Stomach smooth muscle (tissue), 2 donors: ENCODE measurements around the gene UCP3.

Source experiments
- H3K27ac ChIP-seq: one replicate; pipeline ENCODE4 v1.7.0; 2013; ENCODE audit warnings: mild to moderate bottlenecking, low read length, inconsistent platforms
- H3K27me3 ChIP-seq, 2 donors: one replicate each; pipeline ENCODE4 v1.7.0; 2013; ENCODE audit warnings: low read length in 2 of 2; ENCODE audit not compliant: insufficient read depth in 2 of 2, control insufficient read depth in 1 of 2
- H3K36me3 ChIP-seq, 2 donors: one replicate each; pipeline ENCODE4 v1.7.0; 2013; ENCODE audit warnings: low read length in 2 of 2; ENCODE audit not compliant: control insufficient read depth in 2 of 2, insufficient read depth in 2 of 2
- H3K4me1 ChIP-seq: one replicate; pipeline ENCODE4 v1.7.0; 2013; ENCODE audit warnings: low read length; ENCODE audit not compliant: control insufficient read depth, insufficient read depth
- H3K4me3 ChIP-seq, 2 donors: one replicate each; pipeline ENCODE4 v1.7.0; 2013; ENCODE audit warnings: low read length in 2 of 2
- H3K9ac ChIP-seq, 2 donors: one replicate each; pipeline ENCODE4 v1.7.0; 2013; ENCODE audit warnings: low read length in 2 of 2, mild to moderate bottlenecking in 1 of 2
- H3K9me3 ChIP-seq, 2 donors: one replicate each; pipeline ENCODE4 v1.7.0; 2013; ENCODE audit warnings: low read length in 2 of 2; ENCODE audit not compliant: control insufficient read depth in 2 of 2
- donor health status: healthy.
- donor health status: Pancreatic carcinoma.

UCP3 gene

GRCh38 chr11:74008373-74009229 lies at the start of gene UCP3:
UCP3 (minus strand) TSS chr11:74009085; CDS start chr11:74007042, 2,043 bp downstream.
- Histone ChIP-seq H3K27ac (peak within 1 kb of the TSS; percentile 6), H3K27me3 (no peaks in the 10 kb centered on the region), H3K4me1 (peaks cover 9% of the 10 kb centered on the region), H3K9ac (no peak within 1 kb of the TSS), H3K4me3 (no peak within 1 kb of the TSS), H3K9me3 (no peaks in the 10 kb centered on the region), H3K36me3 (peaks cover 2 to 11% of the 10 kb centered on the region in 2 donors)

- Histone ChIP-seq H3K9me3 (no peaks in the 10 kb centered on the region), H3K27ac (no peak overlapping the region), H3K36me3 (peaks cover 6 to 7% of the 10 kb centered on the region in 2 donors), H3K4me3 (no peak overlapping the region), H3K27me3 (no peaks in the 10 kb centered on the region), H3K4me1 (no peaks in the 10 kb centered on the region), H3K9ac (no peak overlapping the region)
Measured at GRCh38 chr11:74057249-74058151, 48.6 kb upstream of the UCP3 start.

- Histone ChIP-seq H3K4me3 (no peak overlapping the region), H3K36me3 (peaks cover 6 to 7% of the 10 kb centered on the region in 2 donors), H3K27ac (no peak overlapping the region), H3K27me3 (no peaks in the 10 kb centered on the region), H3K9ac (no peak overlapping the region), H3K9me3 (no peaks in the 10 kb centered on the region), H3K4me1 (no peaks in the 10 kb centered on the region)
Measured at GRCh38 chr11:74055938-74056337, 47.1 kb upstream of the UCP3 start.

- H3K27me3 ChIP-seq: no peaks in the 10 kb centered on the region
- no peak overlapping the region for H3K4me3 ChIP-seq
- no peaks in the 10 kb centered on the region for H3K4me1 ChIP-seq
- peaks cover 16 to 18% of the 10 kb centered on the region in 2 donors for H3K36me3 ChIP-seq
- no peaks in the 10 kb centered on the region for H3K9me3 ChIP-seq
- no peak overlapping the region for H3K9ac ChIP-seq
- no peak overlapping the region for H3K27ac ChIP-seq
Measured at GRCh38 chr11:74050465-74050864, 41.6 kb upstream of the UCP3 start.

GRCh38 chr11:74048993-74049392 lies 40.1 kb upstream of the UCP3 start:
- Histone ChIP-seq H3K4me3 (no peak overlapping the region), H3K9ac (no peak overlapping the region), H3K27ac (no peak overlapping the region), H3K9me3 (no peaks in the 10 kb centered on the region), H3K27me3 (no peaks in the 10 kb centered on the region), H3K36me3 (peaks cover 16 to 17% of the 10 kb centered on the region in 2 donors), H3K4me1 (no peaks in the 10 kb centered on the region)

GRCh38 chr11:74044538-74044937 lies 35.7 kb upstream of the UCP3 start:
- no peak overlapping the region for H3K27ac ChIP-seq
- no peaks in the 10 kb centered on the region for H3K4me1 ChIP-seq

GRCh38 chr11:74043450-74043849 lies 34.6 kb upstream of the UCP3 start:
- H3K9ac ChIP-seq: no peak overlapping the region
- H3K4me1 ChIP-seq: no peaks in the 10 kb centered on the region
- H3K27me3 ChIP-seq: no peaks in the 10 kb centered on the region
- peaks cover 23 to 26% of the 10 kb centered on the region in 2 donors for H3K36me3 ChIP-seq
- no peak overlapping the region for H3K4me3 ChIP-seq
- no peaks in the 10 kb centered on the region for H3K9me3 ChIP-seq
- H3K27ac ChIP-seq: no peak overlapping the region

More at GRCh38 chr11:74044538-74044937, 35.7 kb upstream of the UCP3 start:
- Histone ChIP-seq H3K27me3 (no peaks in the 10 kb centered on the region), H3K9me3 (no peaks in the 10 kb centered on the region), H3K4me3 (no peak overlapping the region), H3K36me3 (peaks cover 24 to 26% of the 10 kb centered on the region in 2 donors), H3K9ac (no peak overlapping the region)

- Histone ChIP-seq H3K9me3 (no peaks in the 10 kb centered on the region), H3K27ac (no peak overlapping the region), H3K36me3 (peaks cover 40 to 43% of the 10 kb centered on the region in 2 donors), H3K4me1 (no peaks in the 10 kb centered on the region), H3K27me3 (no peaks in the 10 kb centered on the region), H3K4me3 (no peak overlapping the region), H3K9ac (no peak overlapping the region)
Measured at GRCh38 chr11:74037309-74037708, 28.4 kb upstream of the UCP3 start.

- peaks cover 33 to 41% of the 10 kb centered on the region in 2 donors for H3K36me3 ChIP-seq
- H3K4me1 ChIP-seq: no peaks in the 10 kb centered on the region
- no peak overlapping the region for H3K27ac ChIP-seq
Measured at GRCh38 chr11:74035264-74035663, 26.4 kb upstream of the UCP3 start.

GRCh38 chr11:74033046-74033445 lies 24.2 kb upstream of the UCP3 start:
- Histone ChIP-seq H3K27ac (no peak overlapping the region), H3K9ac (no peak overlapping the region), H3K4me1 (no peaks in the 10 kb centered on the region), H3K27me3 (no peaks in the 10 kb centered on the region), H3K9me3 (no peaks in the 10 kb centered on the region), H3K4me3 (no peak overlapping the region), H3K36me3 (peaks cover 26 to 40% of the 10 kb centered on the region in 2 donors)

More at GRCh38 chr11:74035264-74035663, 26.4 kb upstream of the UCP3 start:
- no peak overlapping the region for H3K9ac ChIP-seq
- no peaks in the 10 kb centered on the region for H3K9me3 ChIP-seq
- no peak overlapping the region for H3K4me3 ChIP-seq
- no peaks in the 10 kb centered on the region for H3K27me3 ChIP-seq
